Fibroblast of upper back skin (primary cell): ENCODE data around the gene CENPQ.

Experiments
- DNase-seq: peaks from one replicate; pipeline ENCODE4 v3.0.0-alpha.2; 2013

The CENPQ gene

DNA sequence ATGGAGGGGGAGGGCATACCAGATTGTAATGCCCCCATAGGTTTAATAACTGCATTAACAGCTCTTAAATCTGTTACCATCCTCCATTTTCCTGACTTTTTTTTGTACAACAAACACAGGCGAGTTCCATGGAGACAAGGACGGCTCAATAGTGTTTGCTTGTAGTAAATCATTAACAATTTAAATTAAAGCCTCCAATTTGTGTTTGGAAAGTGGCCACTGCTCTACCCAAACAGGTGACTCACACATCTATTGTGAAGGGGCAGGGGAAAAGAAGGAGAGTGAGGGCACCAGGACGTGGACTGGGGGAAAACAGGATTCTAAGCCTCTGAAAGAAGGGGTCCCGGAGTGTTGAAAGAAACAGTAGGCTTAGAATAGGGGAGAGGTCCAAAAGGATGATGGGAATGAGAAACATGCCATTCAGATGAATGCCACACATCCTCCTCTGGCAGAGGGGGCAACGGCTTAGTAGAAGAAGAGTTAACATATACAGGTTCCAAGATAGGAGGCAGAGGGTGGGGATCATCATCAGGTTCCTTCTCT is 43.5 kb downstream of the CENPQ start:
- DNase-seq: no peak

DNA sequence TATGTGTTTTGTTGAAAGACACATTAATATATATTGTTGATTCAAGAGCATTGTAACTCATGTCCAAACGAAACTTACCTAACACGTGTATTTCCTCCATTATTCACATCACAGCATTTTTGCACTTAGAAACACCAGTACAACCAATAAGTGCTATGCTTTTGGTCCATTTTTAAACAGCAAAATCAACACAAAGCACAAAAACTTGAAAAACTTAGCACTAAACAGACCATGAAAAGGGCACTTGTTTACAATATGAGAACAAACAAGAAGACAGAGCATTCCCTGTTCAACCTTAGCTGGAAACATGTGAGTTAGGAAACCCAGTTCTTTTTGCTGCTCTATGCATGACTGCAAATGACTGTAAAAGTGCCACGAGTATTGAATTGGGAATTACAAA is 46.2 kb downstream of the CENPQ start:
- DNase-seq: no peak

DNA sequence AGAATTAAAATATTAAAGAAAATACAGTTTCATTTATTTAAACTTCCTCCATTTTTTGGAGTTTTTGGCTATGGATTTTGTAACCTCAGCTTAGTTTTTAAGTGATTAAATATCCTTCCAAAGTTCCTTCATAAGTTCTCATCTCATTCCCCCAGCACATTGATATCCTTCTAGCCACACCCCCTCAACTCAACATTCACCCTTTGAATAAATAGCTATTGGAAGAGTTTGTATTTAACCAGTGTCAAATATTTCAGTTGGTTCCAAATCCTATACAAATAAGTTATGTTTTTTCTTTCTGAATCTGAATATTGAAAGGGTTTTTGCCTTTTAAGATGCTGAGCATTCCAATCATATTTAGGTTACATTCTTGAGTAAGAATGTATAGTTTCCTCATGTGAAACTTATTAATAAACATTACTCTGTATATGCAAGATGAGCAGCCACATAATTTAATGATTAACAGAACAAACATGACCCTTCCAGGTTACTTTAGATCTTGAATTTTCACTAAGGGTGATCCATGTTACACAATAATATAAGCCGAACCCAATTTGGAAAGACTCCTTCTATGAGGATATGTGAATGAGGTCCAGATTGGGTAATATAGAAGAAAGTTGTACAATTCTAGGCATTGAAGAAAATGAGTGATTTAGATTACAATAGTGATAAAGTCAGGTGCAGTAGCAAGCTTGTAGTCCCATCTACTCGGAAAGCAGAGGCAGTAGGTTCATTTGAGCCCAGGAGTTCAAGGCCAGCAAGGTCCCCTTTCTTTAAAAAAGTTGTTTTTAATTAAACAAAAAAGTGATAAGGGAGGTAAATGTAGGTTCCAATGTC is 50.2 kb downstream of the CENPQ start:
- DNase-seq: peak; percentile 57

DNA sequence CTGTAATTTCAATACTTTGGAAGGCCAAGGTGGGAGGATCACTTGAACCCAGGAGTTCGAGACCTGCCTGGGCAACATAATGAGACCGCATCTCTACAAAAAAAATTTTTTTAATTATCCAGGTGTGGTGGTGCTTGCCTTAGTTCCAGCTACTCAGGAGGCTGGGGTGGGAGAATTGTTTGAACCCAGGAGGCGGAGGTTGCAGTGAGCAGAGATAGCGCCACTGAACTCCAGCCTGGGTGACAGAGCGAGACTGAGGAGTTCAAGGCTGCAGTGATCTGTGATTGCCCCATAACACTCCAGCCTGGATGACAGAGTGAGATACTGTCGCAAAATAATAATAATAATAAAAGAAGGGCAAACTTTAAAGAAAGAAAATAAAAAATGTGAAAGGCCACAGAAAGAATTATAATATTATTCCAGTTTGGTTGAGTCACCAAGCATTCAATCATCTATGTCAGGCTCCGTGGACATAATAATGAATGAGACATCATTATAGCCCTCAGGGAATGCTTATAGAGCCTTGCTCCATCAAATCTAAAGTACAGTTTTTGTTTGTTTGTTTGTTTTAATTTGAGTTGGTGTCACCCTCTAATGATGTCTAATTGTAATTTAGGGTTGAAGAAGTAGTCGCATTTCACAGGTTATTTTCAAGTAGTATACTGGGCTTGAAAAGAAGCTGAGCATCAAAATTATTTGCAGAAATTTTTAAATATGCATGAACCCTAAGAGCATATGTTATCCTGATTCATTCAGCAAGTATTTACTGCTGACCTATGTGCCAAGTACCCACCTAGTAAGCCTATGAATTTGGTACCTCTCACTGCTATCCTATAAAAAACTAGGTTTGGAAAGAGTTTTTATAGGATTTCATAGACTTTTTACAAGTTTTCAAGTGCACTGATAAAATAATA is 51.7 kb downstream of the CENPQ start:
- DNase-seq: no peak

DNA sequence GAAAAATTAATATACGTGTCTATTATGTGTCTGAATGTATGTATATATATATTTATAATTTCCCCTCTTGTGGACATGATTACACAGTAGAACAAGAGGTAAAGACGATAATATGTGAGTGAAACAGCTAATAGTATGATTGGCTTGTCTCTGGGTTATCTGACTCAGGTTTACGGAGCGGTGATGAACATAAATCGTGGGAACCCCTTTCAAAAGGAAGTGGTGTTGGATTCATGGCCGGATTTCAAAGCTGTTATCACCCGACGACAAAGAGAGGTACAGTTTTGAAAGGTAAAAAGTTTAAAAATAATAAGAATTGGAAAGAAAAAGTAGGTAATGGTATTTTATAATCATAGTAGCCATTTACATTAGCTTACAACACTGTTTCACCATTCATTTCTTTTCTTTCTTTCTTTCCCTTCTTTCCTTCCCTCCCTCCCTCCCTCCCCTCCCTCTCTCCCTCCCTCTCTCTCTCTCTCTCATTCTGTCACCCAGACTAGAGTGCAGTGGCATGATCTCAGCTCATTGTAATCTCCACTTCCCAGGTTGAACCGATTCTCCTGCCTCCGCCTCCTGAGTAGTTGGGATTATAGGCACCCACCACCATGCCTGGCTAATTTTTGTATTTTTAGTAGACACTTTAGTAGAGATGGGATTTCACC is 52.4 kb downstream of the CENPQ start:
- no peak for DNase-seq

DNA sequence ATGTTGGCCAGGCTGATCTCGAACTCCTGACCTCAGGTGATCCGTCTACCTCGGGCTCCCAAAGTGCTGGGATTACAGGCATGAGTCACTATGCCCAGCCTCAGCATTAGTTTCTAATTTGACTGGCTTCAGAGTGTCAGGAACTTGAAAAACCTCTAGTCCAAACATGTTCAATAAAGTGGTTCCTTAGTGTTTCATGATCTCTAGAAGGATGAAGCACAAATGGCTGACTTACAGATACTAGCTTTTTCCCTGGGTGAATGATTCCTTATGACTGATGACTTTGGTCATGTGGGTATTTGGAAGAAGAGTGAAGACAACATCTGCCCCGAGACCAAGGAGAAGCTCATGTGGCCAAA is 53.0 kb downstream of the CENPQ start:
- DNase-seq: no peak

DNA sequence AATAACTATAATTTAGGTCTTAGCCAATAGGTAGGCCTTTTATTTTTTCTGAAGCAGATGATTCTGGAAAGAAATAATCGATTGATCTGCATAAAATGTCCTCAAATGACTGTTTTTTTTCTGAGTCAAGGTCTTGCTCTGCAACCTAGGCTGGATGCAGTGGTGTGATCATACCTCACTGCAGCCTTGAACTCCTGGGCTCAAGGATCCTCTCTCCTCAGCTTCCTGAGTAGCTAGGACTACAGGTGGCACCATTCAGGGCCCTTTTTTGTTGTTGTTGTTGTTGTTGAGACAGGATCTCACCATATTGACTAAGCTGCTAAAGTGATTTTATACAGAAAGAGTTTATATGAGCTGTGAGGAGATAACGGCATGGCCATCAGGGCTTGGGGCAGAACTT is 54.7 kb downstream of the CENPQ start:
- no peak for DNase-seq

DNA sequence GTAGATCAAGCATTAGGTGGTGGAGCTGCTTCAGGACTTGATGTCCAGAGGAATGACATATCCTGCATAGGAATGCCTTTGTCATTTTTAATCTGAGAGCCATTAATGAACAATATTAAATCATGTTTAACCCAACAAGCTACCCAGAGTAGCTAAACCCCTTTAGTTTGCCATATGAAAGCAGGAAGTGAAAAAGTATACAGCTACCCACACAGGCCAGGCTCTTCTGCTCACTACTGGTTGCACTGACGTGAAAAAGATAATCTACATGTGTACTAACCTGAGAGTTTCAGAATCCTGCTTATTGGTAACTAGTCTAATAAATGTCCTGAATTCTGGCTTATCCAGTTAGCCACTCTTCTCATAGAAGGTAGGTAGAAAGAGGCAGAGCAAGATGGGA is 56.5 kb downstream of the CENPQ start:
- DNase-seq: no peak

DNA sequence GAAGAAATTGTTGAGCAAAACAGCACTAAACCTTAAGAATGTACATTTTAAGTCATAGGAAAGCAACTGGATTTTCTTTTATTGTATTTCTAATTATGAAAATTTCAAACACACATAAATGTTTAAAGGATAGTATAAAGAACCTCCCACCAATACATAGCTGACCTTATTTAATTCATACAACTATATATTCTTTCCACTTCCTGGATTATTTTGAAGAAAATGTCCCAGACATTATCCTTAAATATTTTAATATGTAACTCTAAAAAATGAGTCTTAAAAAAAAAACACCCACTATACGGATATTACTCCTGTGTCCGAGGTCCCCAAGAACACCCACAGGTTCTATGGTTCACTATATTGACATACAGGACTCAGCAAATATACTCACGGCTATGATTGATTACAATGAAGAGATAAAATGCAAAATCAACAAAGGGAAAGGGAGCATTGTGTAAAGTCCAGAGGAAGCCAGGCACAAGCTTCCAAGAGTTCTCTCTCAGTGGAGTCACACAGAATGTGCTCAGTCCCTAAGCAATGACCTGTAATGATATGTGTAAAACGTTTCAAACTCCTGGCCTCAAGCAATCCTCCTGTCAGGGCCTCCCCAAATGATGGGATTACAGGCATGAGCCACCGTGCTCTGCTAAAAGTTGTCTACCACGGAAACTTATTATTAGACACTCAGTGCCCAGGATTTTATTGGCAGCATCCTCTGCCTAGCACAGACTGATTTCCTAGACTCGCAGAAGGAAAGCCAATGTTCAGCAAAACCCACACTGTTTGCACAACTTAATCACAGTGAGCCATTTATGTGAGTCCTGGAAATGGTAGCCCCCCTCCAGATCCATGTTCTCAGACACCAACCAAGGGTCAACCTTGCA is 59.8 kb downstream of the CENPQ start:
- no peak for DNase-seq

DNA sequence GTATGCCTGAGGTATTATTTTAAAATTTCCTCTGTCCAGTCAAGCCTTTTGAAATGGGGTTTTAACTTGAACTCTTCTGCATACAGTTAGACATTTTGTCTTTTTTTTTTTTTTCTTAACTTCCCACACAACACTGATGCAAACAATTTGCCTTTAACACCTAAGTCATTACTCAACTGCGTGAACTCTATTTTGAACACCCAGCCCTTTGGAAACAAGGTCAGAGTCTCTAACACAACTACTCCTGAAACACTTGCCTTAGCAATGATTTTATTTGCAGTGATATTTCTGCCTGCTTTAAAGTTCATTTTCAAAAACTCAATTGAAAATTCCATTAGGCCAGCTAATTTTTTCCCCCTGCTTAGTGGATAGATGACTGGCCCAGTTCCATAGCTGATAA is 60.7 kb downstream of the CENPQ start:
- DNase-seq: no peak

DNA sequence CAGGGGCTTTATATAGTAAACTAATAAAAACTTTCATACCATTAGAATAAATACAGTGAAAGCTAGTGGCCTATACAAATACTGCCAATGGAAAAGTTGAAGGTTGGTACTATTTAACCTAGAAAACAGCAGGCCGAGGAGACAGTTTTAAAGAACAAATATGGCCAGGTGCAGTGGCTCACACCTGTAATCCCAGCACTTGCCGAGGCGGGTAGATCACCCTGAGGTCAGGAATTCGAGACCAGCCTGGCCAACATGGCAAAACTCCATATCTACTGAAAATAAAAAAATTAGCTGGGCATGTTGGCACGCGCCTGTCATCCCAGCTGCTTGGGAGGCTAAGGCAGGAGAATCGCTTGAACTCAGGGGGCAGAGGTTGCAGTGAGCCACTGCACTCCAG is 61.4 kb downstream of the CENPQ start:
- no peak for DNase-seq

DNA sequence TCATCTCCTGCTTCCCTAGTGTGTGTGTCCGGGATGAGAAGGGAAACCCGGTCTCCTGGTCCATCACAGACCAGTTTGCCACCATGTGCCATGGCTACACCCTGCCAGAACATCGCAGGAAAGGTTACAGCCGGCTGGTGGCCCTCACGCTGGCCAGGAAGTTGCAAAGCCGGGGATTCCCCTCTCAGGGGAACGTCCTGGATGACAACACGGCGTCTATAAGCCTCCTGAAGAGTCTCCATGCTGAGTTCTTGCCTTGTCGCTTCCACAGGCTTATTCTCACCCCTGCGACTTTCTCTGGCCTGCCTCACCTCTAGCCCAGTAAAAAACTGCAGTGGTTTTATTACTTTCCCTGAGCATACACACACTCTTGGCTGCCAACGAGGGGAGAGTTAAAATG is 63.4 kb downstream of the CENPQ start:
- DNase-seq: no peak

DNA sequence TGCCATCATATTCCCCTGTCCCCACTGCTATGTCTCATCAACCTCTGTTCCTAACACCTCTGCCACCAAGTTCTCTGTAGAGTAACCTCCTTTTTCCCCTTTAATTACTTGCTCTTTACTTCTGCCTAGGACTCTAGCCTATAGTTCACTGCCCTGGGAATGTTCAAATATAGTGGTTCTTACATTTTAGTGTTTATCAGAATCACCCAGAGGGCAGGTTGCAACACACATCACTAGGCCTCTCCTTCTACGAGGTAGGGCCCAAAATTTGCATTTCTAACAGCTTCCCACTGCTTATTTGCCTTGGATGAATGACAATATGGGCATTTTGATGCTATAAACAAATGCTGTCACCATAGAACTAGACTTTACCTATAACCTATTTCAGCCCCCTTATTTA is 64.2 kb downstream of the CENPQ start:
- DNase-seq: no peak

DNA sequence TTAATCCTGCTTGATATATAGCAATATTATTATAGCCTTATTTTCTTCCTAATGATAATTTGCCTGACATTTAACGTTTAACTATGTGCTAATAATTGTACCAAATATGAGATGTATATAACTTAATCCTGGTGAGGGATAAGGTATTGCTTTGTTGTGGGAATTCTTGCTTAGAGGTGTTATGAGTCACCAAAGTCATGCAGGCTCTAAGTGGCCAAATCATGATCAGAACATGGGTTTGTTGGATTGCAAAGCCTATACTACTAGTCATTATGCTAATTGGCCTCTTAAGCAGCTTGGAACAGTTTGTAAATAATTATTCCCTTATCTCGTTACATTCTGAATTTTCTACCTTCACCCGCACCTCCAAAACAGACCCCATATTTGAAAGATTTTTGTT is 65.4 kb downstream of the CENPQ start:
- DNase-seq: no peak

DNA sequence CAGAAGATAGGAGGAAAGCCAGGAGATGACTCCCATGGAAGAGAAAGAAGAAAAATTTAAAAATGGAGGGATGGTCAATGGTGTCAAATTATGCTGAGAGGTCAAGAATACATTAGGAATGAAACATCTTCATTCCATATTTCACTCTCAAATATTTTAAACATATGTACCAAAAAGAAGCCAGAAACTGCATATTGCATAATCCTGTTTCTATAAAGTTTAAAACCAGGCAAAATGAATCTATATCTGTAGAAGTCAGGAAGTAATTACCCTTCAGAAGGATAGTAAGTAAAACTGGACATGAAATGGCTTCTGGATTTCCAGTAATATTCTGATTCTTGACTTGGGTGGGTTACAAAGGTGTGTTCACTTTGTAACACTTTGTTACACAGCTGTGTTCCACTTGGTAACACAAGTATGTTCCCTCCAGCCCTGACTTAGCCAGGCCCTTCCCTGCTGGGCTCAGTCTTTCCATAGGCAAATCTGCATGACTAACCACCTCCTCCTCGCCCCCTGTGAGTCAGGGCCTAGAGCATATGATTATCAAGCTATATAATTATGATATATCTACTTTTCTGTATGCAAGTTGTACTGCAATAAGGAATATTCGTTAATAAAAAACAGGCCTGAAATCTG is 67.1 kb downstream of the CENPQ start:
- DNase-seq: no peak

DNA sequence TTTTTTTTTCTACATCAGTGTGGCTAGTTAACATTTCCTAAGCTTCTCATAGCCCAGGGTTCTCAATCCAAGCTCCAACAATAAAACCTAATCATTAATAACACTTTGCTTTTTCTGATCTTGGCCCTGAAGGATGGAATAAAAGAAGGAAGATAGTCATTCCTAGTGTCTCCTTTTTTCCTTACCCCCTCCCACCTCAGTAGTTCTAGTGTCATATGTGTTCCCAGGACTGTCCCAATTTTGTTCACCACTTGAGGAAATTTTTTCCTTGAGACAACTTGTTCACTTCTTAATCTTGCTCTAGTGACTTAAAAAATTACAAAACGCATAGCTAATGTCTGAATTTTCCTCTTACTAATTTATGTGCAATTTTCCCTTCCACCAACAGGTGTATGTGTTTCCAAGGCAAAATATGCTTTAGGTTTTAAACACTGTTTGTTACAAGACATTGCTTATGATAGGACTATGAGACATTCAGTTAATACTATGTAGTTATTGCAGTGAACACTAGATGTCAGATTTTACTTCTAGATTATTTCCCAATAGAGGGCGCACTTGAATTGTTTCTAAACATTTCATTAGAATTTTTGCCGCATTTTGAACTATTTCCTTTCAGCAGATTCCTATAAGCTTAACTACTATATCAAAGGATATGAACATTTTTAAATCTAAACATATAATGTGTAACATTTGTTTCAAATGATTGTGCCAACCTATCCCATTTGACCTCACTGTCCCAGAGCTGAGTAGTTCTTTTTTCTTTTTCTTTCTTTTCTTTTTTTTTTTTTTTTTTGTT is 68.8 kb downstream of the CENPQ start:
- peak; percentile 64 for DNase-seq

DNA sequence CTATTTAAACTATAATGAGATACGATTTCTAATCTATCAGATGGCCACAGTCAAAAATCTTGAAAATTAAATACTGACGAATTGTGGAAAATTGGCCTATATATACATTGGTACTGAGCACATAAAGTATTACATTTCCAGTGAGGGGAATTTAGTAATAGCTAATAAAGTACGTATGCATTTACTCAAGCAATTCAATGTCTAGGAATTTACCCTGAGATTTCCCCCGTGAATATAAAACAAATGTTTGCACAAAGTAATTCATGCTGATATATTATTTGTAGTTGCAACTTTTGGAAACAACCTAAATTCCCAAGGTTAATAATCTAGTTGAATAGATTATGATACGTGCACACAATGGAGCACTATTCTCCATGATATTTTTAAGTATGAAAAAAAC is 72.6 kb downstream of the CENPQ start:
- DNase-seq: no peak

DNA sequence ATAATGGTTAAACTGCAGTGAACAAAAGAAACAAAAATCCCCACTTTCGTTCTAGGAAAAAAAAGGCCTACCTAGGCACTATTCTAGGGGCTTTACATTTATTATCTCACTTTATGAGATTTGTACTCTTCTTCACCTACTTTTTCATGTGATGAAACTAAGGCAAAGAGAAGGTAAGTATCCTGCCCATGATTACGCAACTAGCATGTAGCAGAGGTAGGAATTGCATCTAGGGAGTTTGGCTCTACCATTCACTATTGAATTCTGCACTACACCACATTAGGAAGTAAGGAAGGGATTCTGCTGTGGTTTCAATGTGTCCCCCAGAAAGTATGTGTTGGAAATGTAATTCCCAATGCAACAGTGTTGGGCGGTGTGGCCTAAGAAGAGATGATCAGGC is 75.9 kb downstream of the CENPQ start:
- DNase-seq: no peak

DNA sequence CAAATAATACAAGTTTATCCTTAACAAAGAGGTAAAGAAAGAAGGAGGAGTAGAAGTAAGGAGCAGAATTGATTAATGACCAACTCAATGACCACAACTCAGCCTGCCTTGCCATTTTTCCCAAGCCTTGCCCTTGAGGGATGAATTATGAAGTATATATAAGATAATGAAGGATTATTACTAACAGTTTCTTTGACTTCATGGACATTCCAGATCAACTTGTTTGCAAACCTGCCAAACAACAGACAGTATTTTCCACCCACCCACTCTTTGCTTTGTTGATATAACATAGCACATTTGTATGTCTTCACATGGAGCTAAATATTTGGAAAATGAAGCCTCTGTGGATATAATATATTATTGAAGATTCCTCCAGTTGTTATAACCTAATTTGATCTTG is 77.4 kb downstream of the CENPQ start:
- DNase-seq: peak; percentile 20

DNA sequence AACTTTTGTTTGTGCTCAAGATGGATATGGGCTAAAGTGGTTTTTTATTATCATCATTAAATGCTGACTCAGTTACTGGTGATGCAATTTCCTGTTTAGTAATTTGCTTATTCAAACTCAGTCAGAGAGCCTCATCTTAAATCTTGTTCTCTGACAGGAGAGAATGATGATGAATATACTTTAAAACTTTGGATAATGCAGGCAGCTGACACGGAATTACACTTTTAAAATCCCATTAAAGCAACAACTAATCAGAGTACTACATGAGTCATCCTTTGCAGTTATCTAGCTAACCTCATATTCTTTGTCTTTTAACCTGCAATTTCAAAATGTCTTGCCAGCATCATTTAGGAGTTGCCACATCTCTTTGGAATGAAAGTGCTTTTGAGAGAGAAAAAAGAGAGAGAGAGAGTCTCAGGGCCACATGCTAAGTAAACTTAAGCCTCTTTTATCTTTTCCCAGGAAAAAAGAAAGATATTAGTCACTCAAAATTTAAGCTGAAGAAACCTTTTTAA is 78.1 kb downstream of the CENPQ start:
- peak; percentile 86 for DNase-seq

DNA sequence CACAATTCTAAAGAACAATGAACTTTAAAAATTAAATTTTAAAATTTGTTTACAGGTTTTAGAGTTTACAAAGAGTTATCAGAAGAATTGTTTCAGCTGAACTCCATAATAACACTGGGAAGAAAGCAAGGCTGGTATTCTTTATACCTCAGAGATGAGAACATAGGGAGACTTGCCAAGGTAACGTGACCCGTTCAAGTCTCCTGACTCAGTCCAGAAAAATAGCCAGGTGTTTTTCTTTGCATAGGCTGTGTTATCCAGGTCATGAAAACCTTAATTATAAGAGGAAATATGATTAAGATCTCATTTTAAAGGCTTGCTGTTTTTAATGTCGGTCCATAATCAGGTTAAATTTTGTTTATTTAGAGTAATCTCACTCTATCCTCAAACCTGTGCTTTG is 78.8 kb downstream of the CENPQ start:
- no peak for DNase-seq
